Activated naive CD8-positive, alpha-beta T cell (primary cell): ENCODE data around the gene MBD4.
"Not testable (repeated sequence)": the region's sequence is repeated elsewhere in the genome, so short reads cannot be mapped to it uniquely, and the experiment has no call there.

Experiments
- H3K27ac Mint-ChIP-seq: one replicate; pipeline ENCODE4 v1.8.0; 2021; ENCODE audit warnings: mixed read lengths
- H3K27me3 Mint-ChIP-seq: one replicate; pipeline ENCODE4 v1.8.0; 2021; ENCODE audit warnings: mixed read lengths
- H3K36me3 Mint-ChIP-seq: one replicate; pipeline ENCODE4 v1.8.0; 2021; ENCODE audit warnings: mixed read lengths
- H3K4me1 Mint-ChIP-seq: one replicate; pipeline ENCODE4 v1.8.0; 2021; ENCODE audit warnings: low read depth, mixed read lengths
- H3K4me3 Mint-ChIP-seq: one replicate; pipeline ENCODE4 v1.8.0; 2021; ENCODE audit warnings: mild to moderate bottlenecking, mixed read lengths
- H3K9me3 Mint-ChIP-seq: one replicate; pipeline ENCODE4 v1.8.0; 2021; ENCODE audit warnings: low read depth, mixed read lengths

MBD4 gene

GRCh38 chr3:129415830-129416229 is 23.9 kb downstream of the MBD4 start:
- Mint-ChIP-seq H3K27ac (no peak overlapping the region), H3K4me1 (no peaks in the 10 kb centered on the region)

GRCh38 chr3:129415378-129415777 is 24.4 kb downstream of the MBD4 start:
- Mint-ChIP-seq H3K36me3 (no peaks in the 10 kb centered on the region), H3K4me3 (no peak overlapping the region), H3K27me3 (no peaks in the 10 kb centered on the region), H3K9me3 (no peaks in the 10 kb centered on the region), H3K27ac (no peak overlapping the region), H3K4me1 (no peaks in the 10 kb centered on the region)

More at GRCh38 chr3:129415830-129416229, 23.9 kb downstream of the MBD4 start:
- Mint-ChIP-seq H3K4me3 (no peak overlapping the region), H3K36me3 (no peaks in the 10 kb centered on the region), H3K9me3 (no peaks in the 10 kb centered on the region), H3K27me3 (no peaks in the 10 kb centered on the region)

- H3K36me3 Mint-ChIP-seq = no peaks in the 10 kb centered on the region
- no peak overlapping the region for H3K27ac Mint-ChIP-seq
- H3K9me3 Mint-ChIP-seq = no peaks in the 10 kb centered on the region
- no peak overlapping the region for H3K4me3 Mint-ChIP-seq
- H3K4me1 Mint-ChIP-seq = no peaks in the 10 kb centered on the region
- no peaks in the 10 kb centered on the region for H3K27me3 Mint-ChIP-seq
Observed at GRCh38 chr3:129413687-129414506, 25.9 kb downstream of the MBD4 start.

- not testable (repeated sequence) for H3K36me3 Mint-ChIP-seq
Observed at GRCh38 chr3:129413238-129413637, 26.5 kb downstream of the MBD4 start.

GRCh38 chr3:129412542-129413198 is 27.1 kb downstream of the MBD4 start:
- Mint-ChIP-seq H3K9me3 (no peaks in the 10 kb centered on the region), H3K27me3 (no peaks in the 10 kb centered on the region), H3K36me3 (no peaks in the 10 kb centered on the region), H3K4me1 (no peaks in the 10 kb centered on the region), H3K27ac (no peak overlapping the region), H3K4me3 (no peak overlapping the region)

More at GRCh38 chr3:129413238-129413637, 26.5 kb downstream of the MBD4 start:
- H3K4me3 Mint-ChIP-seq, H3K9me3 Mint-ChIP-seq, H3K27me3 Mint-ChIP-seq, H3K4me1 Mint-ChIP-seq, H3K27ac Mint-ChIP-seq: not testable (repeated sequence)

GRCh38 chr3:129410971-129411370 is 28.8 kb downstream of the MBD4 start:
- Mint-ChIP-seq H3K9me3 (no peaks in the 10 kb centered on the region), H3K27me3 (no peaks in the 10 kb centered on the region), H3K36me3 (no peaks in the 10 kb centered on the region), H3K27ac (no peak overlapping the region), H3K4me1 (no peaks in the 10 kb centered on the region), H3K4me3 (no peak overlapping the region)

GRCh38 chr3:129409541-129409940 is 30.2 kb downstream of the MBD4 start:
- H3K4me1 Mint-ChIP-seq = no peaks in the 10 kb centered on the region
- no peaks in the 10 kb centered on the region for H3K27me3 Mint-ChIP-seq

GRCh38 chr3:129404610-129405009 is 35.1 kb downstream of the MBD4 start:
- H3K27ac Mint-ChIP-seq = no peak overlapping the region

More at GRCh38 chr3:129409541-129409940, 30.2 kb downstream of the MBD4 start:
- H3K9me3 Mint-ChIP-seq = no peaks in the 10 kb centered on the region
- H3K27ac Mint-ChIP-seq = no peak overlapping the region
- no peak overlapping the region for H3K4me3 Mint-ChIP-seq
- no peaks in the 10 kb centered on the region for H3K36me3 Mint-ChIP-seq

GRCh38 chr3:129404130-129404529 is 35.6 kb downstream of the MBD4 start:
- H3K4me3 Mint-ChIP-seq = no peak overlapping the region
- H3K4me1 Mint-ChIP-seq = peaks cover 7% of the 10 kb centered on the region
- H3K9me3 Mint-ChIP-seq = no peaks in the 10 kb centered on the region
- H3K27me3 Mint-ChIP-seq = no peaks in the 10 kb centered on the region
- no peak overlapping the region for H3K27ac Mint-ChIP-seq
- no peaks in the 10 kb centered on the region for H3K36me3 Mint-ChIP-seq

More at GRCh38 chr3:129404610-129405009, 35.1 kb downstream of the MBD4 start:
- H3K9me3 Mint-ChIP-seq = no peaks in the 10 kb centered on the region
- H3K4me1 Mint-ChIP-seq = peaks cover 2% of the 10 kb centered on the region
- H3K4me3 Mint-ChIP-seq = no peak overlapping the region
- H3K27me3 Mint-ChIP-seq = no peaks in the 10 kb centered on the region
- H3K36me3 Mint-ChIP-seq = no peaks in the 10 kb centered on the region

- Mint-ChIP-seq H3K9me3 (no peaks in the 10 kb centered on the region), H3K4me1 (peaks cover 11% of the 10 kb centered on the region), H3K27me3 (no peaks in the 10 kb centered on the region), H3K36me3 (no peaks in the 10 kb centered on the region), H3K4me3 (no peak overlapping the region), H3K27ac (no peak overlapping the region)
Observed at GRCh38 chr3:129403450-129403849, 36.3 kb downstream of the MBD4 start.

GRCh38 chr3:129402616-129403015 is 37.1 kb downstream of the MBD4 start:
- Mint-ChIP-seq H3K36me3 (no peaks in the 10 kb centered on the region), H3K27me3 (no peaks in the 10 kb centered on the region), H3K4me1 (peaks cover 18% of the 10 kb centered on the region), H3K4me3 (no peak overlapping the region), H3K9me3 (no peaks in the 10 kb centered on the region), H3K27ac (no peak overlapping the region)

- no peak overlapping the region for H3K27ac Mint-ChIP-seq
- H3K4me3 Mint-ChIP-seq = no peak overlapping the region
- H3K4me1 Mint-ChIP-seq = peaks cover 22% of the 10 kb centered on the region
- H3K27me3 Mint-ChIP-seq = no peaks in the 10 kb centered on the region
- H3K36me3 Mint-ChIP-seq = no peaks in the 10 kb centered on the region
- no peaks in the 10 kb centered on the region for H3K9me3 Mint-ChIP-seq
Observed at GRCh38 chr3:129402210-129402609, 37.5 kb downstream of the MBD4 start.

- no peaks in the 10 kb centered on the region for H3K36me3 Mint-ChIP-seq
- H3K9me3 Mint-ChIP-seq = no peaks in the 10 kb centered on the region
- peaks cover 34% of the 10 kb centered on the region for H3K4me1 Mint-ChIP-seq
- no peaks in the 10 kb centered on the region for H3K27me3 Mint-ChIP-seq
- H3K27ac Mint-ChIP-seq = peak overlapping the region; percentile 98
- peak overlapping the region; percentile 98 for H3K4me3 Mint-ChIP-seq
Observed at GRCh38 chr3:129399895-129400357, 39.8 kb downstream of the MBD4 start.

GRCh38 chr3:129399145-129399894 is 40.4 kb downstream of the MBD4 start:
- Mint-ChIP-seq H3K4me1 (peaks cover 34% of the 10 kb centered on the region), H3K9me3 (no peaks in the 10 kb centered on the region), H3K27ac (peak overlapping the region; percentile 98), H3K4me3 (peak overlapping the region; percentile 98), H3K27me3 (no peaks in the 10 kb centered on the region), H3K36me3 (no peaks in the 10 kb centered on the region)

GRCh38 chr3:129398803-129399144 is 41.0 kb downstream of the MBD4 start:
- H3K36me3 Mint-ChIP-seq = no peaks in the 10 kb centered on the region
- H3K27me3 Mint-ChIP-seq = no peaks in the 10 kb centered on the region
- H3K9me3 Mint-ChIP-seq = no peaks in the 10 kb centered on the region
- peak overlapping the region; percentile 98 for H3K4me3 Mint-ChIP-seq
- peak overlapping the region; percentile 98 for H3K27ac Mint-ChIP-seq
- H3K4me1 Mint-ChIP-seq = peaks cover 34% of the 10 kb centered on the region
